ENCODE measurements around the gene SFTPB. TPM values are rescaled to one million over a fixed set of nuclear protein-coding genes. Genes with fewer than 3 reads are reported as not detected.

SFTPB gene
- total and polyA plus RNA-seq, 2 experiments from 2014 or later = 3.3 to 27.6 TPM

- Histone ChIP-seq H3K79me2 (no peaks in the 10 kb centered on the region), H2AFZ (no peak within 1 kb of the TSS), H3K4me1 (ENCODE audit: insufficient read depth) (no peaks in the 10 kb centered on the region), H4K20me1 (ENCODE audit: insufficient read depth, poor library complexity, severe bottlenecking) (no peaks in the 10 kb centered on the region), H3K36me3 (replicated peaks; ENCODE audit: insufficient read depth, low read depth) (no peaks in the 10 kb centered on the region), H3K9me2 (replicated peaks; ENCODE audit: insufficient read depth) (no peaks in the 10 kb centered on the region), H3K9me3 (ENCODE audit: low read depth) (no peaks in the 10 kb centered on the region), H3K4me3 (no peak within 1 kb of the TSS), H3K4me2 (no peak within 1 kb of the TSS), H3K27ac (no peak within 1 kb of the TSS), H3K27me3 (no peaks in the 10 kb centered on the region)
- no peak for DNase-seq (ENCODE audit: low spot score)
- 88% methylated on average over 12 of the region's 15 CpGs for WGBS (ENCODE audit: low lambda C conversion rate, missing lambda C conversion rate)
- TF ChIP-seq EZH2 (IDR thresholded peaks at IDR 0.05; ENCODE audit: borderline replicate concordance) = no peak
- TF ChIP-seq EZH2phosphoT487 (IDR thresholded peaks at IDR 0.05; ENCODE audit: low read depth, severe bottlenecking, unreplicated experiment) = no peak
- no peak for TF ChIP-seq CTCF (IDR thresholded peaks at IDR 0.05; ENCODE audit: poor library complexity)
Measured at GRCh38 chr2:85694052-85695025, 26.3 kb upstream of the SFTPB start, which contains the start of gene GNLY. GNLY (plus strand) TSS chr2:85694358; CDS start chr2:85694419, 61 bp downstream.

GRCh38 chr2:85692039-85692645 is 24.1 kb upstream of the SFTPB start:
- Histone ChIP-seq H3K9me2 (replicated peaks; ENCODE audit: insufficient read depth) (no peaks in the 10 kb centered on the region), H3K4me3 (no peak overlapping the region), H3K27ac (no peak overlapping the region), H2AFZ (no peak overlapping the region), H3K27me3 (no peaks in the 10 kb centered on the region), H4K20me1 (ENCODE audit: insufficient read depth, poor library complexity, severe bottlenecking) (no peaks in the 10 kb centered on the region), H3K4me2 (no peak overlapping the region), H3K79me2 (no peaks in the 10 kb centered on the region), H3K4me1 (ENCODE audit: insufficient read depth) (no peaks in the 10 kb centered on the region), H3K9me3 (ENCODE audit: low read depth) (no peaks in the 10 kb centered on the region), H3K36me3 (replicated peaks; ENCODE audit: insufficient read depth, low read depth) (no peaks in the 10 kb centered on the region)
- no peak for TF ChIP-seq CTCF (IDR thresholded peaks at IDR 0.05; ENCODE audit: poor library complexity)
- TF ChIP-seq EZH2 (IDR thresholded peaks at IDR 0.05; ENCODE audit: borderline replicate concordance) = no peak
- TF ChIP-seq EZH2phosphoT487 (IDR thresholded peaks at IDR 0.05; ENCODE audit: low read depth, severe bottlenecking, unreplicated experiment) = no peak
- DNase-seq (ENCODE audit: low spot score) = no peak
- WGBS (ENCODE audit: low lambda C conversion rate, missing lambda C conversion rate) = 87% methylated on average over 5 of the region's 5 CpGs

- H3K9me3 ChIP-seq (ENCODE audit: low read depth) = no peaks in the 10 kb centered on the region
- H3K79me2 ChIP-seq = no peaks in the 10 kb centered on the region
- H3K4me2 ChIP-seq = no peak overlapping the region
- 94% methylated on average over 4 of the region's 4 CpGs for WGBS (ENCODE audit: low lambda C conversion rate, missing lambda C conversion rate)
- no peak for DNase-seq (ENCODE audit: low spot score)
- no peak overlapping the region for H3K27ac ChIP-seq
- no peak overlapping the region for H3K4me3 ChIP-seq
- H3K4me1 ChIP-seq (ENCODE audit: insufficient read depth) = no peaks in the 10 kb centered on the region
- H3K9me2 ChIP-seq (replicated peaks; ENCODE audit: insufficient read depth) = no peaks in the 10 kb centered on the region
- H2AFZ ChIP-seq = no peak overlapping the region
- no peaks in the 10 kb centered on the region for H3K36me3 ChIP-seq (replicated peaks; ENCODE audit: insufficient read depth, low read depth)
- no peaks in the 10 kb centered on the region for H3K27me3 ChIP-seq
- no peak for TF ChIP-seq EZH2 (IDR thresholded peaks at IDR 0.05; ENCODE audit: borderline replicate concordance)
- TF ChIP-seq EZH2phosphoT487 (IDR thresholded peaks at IDR 0.05; ENCODE audit: low read depth, severe bottlenecking, unreplicated experiment) = no peak
- no peak for TF ChIP-seq CTCF (IDR thresholded peaks at IDR 0.05; ENCODE audit: poor library complexity)
- H4K20me1 ChIP-seq (ENCODE audit: insufficient read depth, poor library complexity, severe bottlenecking) = no peaks in the 10 kb centered on the region
Measured at GRCh38 chr2:85690932-85691331, 22.9 kb upstream of the SFTPB start.
